Measurements from ENCODE around the gene SEH1L.
"Not testable (repeated sequence)": the region's sequence is repeated elsewhere in the genome, so short reads cannot be mapped to it uniquely, and the experiment has no call there.

The SEH1L gene, protein sequence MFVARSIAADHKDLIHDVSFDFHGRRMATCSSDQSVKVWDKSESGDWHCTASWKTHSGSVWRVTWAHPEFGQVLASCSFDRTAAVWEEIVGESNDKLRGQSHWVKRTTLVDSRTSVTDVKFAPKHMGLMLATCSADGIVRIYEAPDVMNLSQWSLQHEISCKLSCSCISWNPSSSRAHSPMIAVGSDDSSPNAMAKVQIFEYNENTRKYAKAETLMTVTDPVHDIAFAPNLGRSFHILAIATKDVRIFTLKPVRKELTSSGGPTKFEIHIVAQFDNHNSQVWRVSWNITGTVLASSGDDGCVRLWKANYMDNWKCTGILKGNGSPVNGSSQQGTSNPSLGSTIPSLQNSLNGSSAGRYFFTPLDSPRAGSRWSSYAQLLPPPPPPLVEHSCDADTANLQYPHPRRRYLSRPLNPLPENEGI

DNA sequence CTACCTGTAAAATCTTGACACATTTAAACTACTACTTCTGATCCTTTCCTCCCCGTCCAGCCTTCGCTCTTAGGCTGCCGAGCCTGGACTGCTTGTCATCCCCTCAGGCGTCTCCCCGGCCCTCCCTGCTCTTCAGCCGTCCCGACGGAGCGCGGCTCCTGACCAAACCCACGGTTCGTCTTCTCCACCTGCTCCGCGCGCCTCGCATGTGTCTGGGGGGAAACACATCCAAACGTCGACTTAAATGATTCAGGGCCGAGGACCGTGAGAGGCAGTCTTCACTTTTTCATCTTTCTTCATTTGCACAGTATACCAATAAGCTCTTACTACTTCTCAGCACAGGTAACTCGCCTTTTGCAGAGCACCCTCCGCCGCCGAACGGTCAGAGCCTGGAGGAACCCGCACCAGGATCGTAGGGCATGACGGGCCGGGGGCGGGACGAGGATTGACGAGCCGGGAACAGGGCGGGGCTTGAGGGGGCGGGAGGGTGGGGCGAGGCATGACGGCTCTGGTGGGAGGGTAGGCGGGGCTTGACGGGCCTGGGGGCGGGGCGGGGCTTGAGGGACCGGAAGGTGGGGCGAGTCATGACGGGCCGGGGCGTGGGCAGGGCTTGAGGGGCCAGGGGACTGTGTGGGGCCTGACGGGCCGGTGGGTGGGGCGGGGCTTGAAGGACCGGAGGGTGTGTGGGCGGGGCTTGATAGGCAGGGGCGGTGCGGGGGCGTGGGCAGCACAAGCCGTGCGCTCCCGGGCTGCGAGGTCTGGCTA is at the start of gene SEH1L:
TSS of gene SEH1L (plus strand) at position 727 of the 765 bp plus-strand sequence. CDS start 111 bp downstream, outside the sequence.
- DNase-seq (ENCODE audit: low read depth in 2 of 2) = peak; percentile 100

DNA sequence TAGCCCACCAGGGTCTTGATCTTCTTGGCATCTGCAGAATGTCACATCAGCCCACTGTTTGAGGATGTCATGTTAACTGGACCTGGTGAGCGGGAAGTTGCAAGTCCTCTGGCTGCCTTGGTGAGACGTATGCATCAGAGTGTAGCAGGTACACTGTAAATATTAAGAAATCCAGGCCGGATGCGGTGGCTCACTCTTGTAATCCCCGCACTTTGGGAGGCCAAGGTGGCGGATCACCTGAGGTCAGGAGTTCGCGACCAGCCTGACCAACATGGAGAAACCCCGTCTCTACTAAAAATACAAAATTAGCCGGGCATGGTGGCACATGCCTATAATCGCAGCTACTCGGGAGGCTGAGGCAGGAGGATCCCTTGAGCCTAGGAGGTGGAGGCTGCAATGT is 46.6 kb upstream of the SEH1L start:
- DNase-seq (ENCODE audit: low read depth in 2 of 2) = not testable (repeated sequence)

DNA sequence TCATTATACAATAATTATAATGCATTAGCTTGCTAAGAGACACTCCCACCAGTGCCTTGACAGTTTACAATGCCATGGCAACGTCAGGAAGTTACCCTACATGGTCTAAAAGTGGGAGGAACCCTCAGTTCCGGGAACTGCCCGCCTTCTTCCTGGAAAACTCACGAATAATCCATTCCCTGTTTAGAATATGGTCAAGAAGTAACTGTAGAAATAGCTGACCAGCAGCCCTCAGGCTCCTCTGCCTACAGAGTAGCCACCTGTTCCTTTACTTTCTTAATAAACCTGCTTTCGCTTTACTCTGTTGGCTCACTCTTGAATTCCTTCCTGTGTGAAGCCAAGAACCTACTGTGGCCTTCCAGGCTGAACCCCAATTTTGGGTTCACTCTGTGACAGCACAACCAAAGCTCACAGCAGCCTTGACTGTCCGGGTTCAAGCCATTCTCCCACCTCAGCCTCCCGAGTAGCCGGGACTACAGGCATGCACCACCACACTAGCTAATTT is 43.7 kb upstream of the SEH1L start:
- DNase-seq (ENCODE audit: low read depth in 2 of 2) = peak in 1 of 2 donors; percentile 33

DNA sequence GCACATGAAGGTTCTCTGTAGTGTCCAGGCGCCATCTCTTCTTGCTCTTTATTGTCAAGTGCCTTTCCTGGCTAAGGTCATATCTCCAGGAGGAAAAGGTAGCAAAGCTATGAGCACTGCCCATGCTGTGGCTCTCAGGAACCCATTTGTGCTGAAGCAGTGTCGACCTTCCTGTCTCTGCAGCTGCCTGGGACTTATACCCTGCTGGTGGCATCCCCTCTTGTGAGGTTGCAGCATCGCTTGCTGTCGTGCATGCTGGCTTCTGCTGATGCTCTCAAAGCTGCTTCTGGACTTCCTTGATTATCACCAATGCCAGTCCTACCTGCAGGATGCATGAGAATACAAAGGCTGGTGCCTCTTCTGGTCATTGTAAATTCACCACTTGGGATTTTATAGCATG is 41.7 kb upstream of the SEH1L start:
- no peak for DNase-seq (ENCODE audit: low read depth in 2 of 2)

DNA sequence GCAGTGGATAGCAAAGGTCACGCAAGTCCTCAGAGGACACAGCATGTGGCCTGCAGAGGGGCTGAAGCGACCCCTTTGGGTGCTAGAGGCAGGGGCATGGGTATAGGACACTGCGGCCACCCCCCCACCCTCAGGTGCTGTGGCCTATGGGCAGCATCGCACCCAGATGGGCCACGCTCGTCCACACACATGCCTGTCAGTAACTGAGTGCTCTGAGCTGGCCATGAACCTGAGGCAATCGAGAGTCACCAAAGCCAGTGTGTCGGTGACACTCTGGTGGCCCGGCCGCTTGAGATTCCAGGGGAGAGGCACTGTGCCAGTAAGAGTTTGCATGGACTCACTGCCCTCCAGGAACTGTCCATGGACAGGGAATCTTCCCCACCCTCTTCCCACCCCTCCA is 41.0 kb upstream of the SEH1L start:
- no peak for DNase-seq (ENCODE audit: low read depth in 2 of 2)

DNA sequence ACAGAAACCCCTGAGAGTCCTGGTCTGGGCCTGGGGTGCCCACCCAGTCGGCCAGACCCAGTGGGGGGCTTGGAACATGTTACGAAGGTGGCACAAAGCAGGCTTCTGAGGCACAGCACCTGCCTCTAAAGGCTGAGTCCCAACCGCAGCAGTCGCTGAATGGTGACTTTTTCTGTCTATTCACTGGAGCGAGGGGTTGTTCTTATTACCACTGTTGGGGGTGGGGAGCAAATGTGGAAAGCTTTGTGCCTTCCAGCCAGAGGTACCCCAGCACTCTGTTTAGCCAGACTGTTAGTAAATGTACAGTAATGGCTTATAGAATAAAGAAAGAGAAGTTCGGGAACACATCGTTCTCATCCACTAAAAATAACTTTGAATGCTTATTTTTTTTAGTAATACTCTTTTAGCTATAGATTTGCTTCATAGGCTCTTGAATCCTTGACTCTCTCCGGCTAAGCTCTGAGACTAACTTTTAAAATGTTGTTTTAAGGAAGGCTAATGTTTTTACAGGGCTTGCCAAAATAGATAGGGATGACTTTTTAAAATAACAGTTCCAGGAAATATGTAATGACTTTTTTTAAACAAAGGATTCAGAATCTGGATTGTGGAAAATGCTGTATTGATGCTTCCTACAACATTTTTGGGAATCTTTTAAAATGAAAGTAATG is 40.4 kb upstream of the SEH1L start:
- DNase-seq (ENCODE audit: low read depth in 2 of 2) = no peak

DNA sequence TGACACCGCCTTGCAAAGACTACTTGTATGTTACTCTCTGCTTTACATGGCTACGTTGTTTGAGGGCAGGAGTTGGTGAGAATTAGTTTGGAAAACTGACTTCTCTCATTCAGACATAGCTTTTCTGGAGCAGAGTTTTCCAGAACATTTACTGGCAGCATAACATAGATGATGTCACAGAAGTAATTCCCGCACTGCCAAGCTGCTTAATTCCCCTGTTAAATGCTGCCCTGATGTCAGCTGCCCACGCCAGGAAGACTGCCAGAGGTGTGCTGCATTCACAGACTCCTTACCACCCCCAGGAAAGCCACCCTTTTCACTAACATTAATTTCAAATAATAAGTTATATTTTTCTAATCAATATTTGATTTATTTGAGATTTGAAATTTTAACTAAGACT is 39.1 kb upstream of the SEH1L start:
- no peak for DNase-seq (ENCODE audit: low read depth in 2 of 2)

DNA sequence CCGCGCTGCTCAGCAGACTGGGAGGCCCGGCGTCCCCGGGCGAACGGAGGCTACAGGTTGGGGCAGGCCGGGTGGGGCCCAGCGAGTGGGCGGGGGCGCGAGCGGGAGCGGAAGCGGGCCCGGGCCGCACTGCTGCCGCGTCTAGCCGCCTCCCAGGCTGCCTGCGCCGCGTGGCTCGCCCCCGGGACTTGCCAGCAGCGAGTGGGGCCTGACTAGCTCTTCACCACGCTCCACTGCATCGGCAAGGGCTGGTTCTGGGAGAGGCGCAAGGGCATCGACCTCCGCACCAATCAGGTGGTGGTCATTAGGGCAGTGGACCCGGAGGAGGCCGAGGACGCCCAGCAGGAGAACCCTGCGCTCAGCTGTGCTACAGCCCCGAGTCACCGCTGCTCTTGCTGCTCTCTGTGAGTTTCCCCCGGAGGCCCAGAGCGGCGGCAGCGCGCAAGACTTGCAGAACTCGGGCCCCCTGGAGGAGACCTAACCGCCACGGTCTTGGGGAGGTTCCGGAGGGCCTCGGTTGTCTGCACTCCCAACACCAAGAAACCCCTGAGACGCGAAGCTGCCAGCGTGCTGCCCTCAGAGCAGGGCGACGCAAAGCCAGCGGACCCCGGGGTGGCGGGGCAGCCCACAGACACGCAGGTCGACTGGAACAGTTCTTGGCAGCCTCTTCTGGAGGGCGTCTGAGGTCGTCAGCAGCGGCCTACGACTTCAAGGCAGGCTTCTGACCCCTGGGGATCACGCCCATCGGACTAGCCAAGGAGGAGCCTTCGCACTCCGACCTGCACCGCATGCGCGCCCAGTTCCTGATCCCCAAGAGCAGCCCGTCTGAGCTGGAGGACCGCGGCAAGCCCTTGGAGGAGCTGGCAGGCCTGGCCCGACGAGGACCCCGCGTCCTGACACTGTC is 36.5 kb upstream of the SEH1L start:
- DNase-seq (ENCODE audit: low read depth in 2 of 2) = peak; percentile 40 to 41

DNA sequence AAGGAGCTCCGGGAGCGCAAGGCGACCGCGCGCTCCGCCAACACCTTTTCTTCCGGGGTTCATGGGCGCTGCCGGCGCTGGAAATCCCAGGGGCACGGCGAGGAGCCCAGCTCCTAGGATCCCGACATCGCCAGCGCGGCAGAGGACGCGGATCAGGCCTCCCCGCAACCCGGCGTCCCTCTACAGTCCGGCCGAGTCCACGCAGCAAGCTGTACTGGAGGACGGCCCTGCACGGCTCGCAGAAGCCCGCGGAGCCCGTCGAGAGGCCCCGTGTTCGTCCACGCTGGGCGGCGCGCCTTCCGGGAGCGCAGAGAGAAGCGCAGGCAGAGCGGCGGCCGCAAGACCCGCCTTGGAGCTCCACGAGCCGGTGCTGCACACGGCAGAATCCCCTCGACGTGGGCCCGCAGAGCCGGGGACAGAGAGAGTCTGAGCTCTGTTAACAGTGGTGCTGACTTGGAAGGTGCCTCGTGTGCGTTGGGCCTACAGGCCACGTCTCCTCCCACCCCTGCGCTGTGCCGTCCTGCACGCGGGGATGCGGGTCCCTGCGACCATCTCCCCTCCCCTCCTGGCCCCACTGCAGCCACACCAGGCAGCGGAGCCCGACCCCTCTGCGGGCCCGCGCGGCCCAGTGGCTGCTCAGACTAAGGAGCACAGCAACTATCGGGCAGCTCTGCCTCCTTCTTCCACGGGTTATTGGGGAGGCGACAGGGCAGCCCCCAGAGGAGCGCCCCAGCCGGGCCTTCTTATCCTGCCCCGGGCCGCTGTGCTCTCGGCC is 35.7 kb upstream of the SEH1L start:
- DNase-seq (ENCODE audit: low read depth in 2 of 2) = no peak

DNA sequence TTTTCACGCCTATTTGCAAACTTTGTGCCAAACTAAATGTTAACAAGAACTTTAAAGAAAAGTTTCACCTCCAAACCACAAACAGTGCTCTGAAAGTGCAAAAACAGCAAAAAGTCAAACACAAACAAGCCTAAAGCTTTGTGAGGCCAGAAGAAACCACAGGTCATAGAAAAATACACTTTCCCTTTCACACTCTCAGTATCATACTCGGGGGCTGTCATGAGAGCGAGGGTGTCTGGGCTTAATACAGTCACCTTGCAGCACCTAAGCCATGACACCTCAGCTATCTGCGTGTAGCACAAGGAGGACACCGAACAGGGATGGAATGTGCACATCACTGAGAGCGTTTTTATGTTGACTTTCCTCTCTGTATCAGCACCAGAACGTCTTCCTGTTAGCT is 26.6 kb upstream of the SEH1L start:
- DNase-seq (ENCODE audit: low read depth in 2 of 2) = no peak

DNA sequence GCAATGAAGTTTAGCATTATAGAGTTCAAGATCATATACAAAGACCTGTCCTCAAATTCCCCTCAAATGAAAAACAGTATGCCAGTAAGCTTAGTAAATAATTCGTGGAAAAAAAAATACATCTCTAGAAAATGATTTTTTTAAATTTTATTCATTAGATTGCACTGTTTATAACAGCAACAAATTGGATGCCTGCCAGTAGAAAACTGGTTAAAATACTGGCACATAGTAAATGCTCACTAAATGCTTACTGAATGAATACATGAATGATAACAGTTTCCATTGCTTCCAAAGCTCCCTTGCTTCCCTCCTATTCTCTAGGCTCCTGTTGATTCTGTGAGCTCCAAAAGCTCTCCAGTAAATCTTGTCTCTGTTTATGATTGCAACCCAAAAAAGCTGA is 25.5 kb upstream of the SEH1L start:
- DNase-seq (ENCODE audit: low read depth in 2 of 2) = no peak

DNA sequence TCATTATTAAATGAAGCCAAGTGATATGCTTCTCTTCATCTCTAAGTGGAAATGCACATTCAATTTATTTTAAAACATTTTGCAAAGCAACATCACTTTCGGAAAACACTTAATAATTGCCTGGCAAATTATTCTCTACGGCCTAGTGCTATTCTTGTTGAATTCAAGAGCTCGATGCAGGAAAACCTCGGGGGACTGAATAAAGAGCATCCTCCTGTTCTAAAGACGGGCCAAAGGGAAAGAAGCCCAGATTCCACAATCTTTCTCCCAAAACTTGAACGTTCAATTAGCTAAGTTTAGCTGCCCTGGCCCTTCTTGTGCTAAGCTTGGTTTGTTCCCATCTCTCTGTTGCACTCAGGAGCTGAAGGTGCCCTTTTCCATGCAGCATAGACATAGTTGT is 23.2 kb upstream of the SEH1L start:
- no peak for DNase-seq (ENCODE audit: low read depth in 2 of 2)

DNA sequence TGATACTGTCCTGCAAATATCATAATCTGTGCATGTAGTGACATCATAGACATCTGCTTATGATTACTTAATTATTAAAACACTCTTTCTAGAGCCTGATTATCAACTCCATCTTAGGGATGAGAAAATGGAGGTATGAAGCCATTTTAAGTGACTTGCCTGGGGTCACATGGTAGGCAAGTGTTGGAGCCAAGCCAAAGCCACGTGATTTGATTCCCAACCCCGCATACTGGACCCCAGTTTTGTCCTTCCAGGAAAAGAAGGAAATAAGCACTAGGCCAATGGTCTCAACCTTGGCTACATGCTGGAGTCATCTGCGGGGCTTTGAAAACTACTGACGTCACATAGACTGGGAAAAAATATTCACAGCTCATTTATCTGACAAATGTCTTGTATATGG is 19.6 kb upstream of the SEH1L start:
- DNase-seq (ENCODE audit: low read depth in 2 of 2) = no peak

DNA sequence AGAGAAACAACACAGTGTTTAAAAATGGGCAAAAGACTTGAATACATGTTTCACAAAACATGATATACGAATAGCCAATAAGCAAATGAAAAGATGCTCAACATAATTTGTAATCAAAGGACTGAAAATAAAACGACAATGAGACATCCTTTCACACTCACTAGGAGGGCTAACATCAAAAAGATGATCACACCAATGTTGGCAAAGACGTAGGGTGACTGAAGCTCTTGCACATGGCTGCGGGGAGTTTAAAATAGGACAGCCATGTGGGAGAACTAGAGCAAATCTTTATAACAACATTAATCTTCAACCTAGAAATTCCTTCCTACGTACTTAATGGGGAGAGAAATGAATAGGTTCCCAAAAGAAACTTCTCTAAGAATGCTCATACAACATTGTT is 19.2 kb upstream of the SEH1L start:
- no peak for DNase-seq (ENCODE audit: low read depth in 2 of 2)

DNA sequence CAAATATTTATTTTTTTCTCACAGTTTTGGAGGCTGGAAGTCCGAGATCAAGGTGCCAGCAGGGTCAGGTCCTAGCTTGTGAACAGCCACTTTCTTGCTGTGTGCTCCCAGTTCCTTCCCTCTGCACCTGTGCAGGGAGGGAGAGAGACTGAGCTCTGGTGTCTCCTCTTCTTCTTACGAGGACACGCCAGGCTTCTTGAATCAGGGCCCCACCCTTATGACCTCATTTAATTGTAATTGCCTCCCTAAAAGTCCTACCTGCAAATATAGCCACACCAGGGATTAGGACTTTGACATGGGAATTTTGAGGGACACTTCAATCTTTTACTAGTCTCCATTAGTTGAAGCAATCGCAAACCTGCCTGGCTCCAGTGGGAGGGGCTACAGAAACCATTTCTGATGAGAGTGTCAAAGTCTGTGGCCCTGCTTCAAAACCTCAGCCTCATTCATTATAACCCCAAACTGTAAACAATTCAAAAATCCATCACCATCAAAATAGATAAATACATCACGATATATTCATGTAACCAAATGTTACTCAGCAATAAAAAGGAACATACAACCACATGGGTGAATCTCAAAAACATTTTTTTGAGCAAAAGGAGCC is 18.2 kb upstream of the SEH1L start:
- DNase-seq (ENCODE audit: low read depth in 2 of 2) = no peak

DNA sequence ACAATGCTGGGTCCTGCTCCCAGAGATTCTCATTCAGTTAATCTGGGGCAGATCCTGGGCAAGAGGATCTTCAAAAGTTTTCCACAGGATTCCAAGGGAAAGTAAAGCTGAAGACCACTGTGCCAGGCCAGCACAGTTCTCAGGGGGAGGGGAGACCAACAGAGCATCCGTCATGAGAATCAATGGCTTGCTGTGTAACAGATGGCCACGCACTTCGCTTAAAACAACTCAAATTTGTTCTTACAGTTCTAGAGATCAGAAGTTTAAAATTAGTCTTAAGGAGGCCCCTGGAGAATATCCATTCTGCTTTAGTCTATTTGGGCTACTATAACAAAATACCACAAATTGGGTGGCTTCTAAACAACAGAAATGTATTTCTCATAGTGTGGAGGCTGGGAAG is 17.4 kb upstream of the SEH1L start:
- no peak for DNase-seq (ENCODE audit: low read depth in 2 of 2)

DNA sequence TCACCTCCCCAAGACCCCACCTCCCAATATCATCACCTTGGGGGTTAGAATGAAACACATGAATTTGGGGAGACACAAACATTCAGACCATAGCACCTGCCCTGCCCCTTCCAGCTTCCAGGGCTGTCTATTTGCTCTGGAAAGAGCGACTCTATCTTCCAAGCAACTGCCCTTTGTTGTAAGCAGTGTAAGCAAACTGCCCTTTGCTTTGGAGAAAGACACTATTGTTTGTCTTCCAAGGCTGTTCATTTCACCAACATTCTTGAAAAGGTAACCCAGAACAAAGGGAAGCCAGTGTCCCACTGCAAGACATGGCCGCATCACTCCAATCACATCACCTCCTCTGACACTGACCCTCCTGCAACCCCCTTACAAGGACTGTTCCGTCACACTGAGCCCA is 16.9 kb upstream of the SEH1L start:
- no peak for DNase-seq (ENCODE audit: low read depth in 2 of 2)

DNA sequence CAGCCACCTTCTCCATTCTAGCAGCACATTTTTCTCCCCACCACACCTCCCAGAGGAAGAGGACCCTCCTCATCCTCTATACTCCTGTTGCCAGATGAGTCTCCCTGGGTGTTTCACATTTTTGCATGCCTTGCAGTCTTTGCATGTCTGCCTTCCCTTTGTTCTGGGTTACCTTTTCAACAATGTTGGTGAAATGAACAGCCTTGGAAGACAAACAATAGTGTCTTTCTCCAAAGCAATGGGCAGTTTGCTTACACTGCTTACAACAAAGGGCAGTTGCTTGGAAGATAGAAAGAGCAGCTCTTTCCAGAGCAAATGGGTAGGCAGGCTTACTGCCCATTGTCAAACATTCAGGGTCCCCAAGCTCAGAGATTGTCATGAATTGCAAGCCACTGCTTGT is 14.5 kb upstream of the SEH1L start:
- no peak for DNase-seq (ENCODE audit: low read depth in 2 of 2)

DNA sequence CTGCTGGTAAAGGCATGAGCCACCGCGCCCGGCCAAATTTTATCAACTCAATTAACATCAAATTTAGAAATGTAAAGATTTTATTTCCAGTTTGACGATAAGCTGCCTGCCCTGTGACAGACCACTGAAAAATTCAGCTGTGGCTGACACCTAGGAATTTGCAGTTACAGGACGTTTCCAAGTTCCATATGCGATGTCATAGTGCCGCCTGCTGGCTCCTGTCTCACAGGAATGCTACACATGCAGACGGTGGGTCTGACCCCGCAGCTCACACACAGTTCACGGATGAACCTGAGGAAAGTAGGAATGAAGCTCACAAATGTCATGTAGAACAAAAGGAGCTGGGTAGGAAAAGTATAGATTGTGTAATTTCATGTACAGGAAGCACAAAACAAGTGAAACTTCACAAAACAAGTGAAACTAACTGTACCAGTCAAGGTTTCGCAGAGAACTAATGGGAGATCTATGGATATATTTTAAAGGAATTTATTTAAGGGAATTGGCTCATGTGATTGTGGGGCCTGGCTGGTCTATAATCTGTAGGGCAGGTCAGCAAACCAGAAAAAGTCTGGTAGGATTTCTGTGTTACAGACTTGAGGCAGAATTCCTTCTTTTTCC is 13.2 kb upstream of the SEH1L start:
- peak; percentile 64 to 69 for DNase-seq (ENCODE audit: low read depth in 2 of 2)

DNA sequence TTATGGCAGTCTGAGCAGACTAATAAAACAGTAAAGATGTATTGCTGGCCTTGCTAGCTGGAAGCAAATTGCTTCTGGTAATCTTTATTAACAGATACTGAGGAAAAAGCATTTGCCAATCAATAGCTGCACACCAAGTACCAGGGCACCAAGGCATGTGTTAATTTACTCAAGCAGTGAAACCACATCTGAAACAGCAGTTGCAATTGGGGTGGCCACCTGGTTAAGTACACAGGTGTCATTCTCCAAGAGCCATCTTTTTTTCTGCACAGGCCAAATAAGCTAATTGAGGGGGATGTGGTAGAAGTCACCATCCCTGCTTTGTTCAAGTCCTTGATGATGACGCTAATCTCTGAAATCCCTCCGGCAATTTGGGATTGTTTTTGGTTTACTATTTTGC is 8.6 kb upstream of the SEH1L start:
- DNase-seq (ENCODE audit: low read depth in 2 of 2) = no peak
